Measurements from ENCODE around the gene MNAT1. TPM values are rescaled to one million over a fixed set of nuclear protein-coding genes. Genes with fewer than 3 reads are reported as not detected.

MNAT1 gene
- total and polyA plus RNA-seq, 3 donors from 2014 or later = 17.3 to 39.9 (median 36.0) TPM

GRCh38 chr14:60980811-60981632, 246.5 kb downstream of the MNAT1 start, which contains the start of the genes SLC38A6 and TRMT5:
TSS of gene SLC38A6 (plus strand) at chr14:60981245. CDS start at chr14:60981278, 33 bp downstream.
TSS of gene TRMT5 (minus strand) at chr14:60981079. CDS start at chr14:60980973, 106 bp downstream.
- H3K36me3 ChIP-seq (ENCODE audit: low read depth, missing control alignments) = no peaks in the 10 kb centered on the region
- no peaks in the 10 kb centered on the region for H3K4me1 ChIP-seq
- peak; percentile 97 for DNase-seq
- peak within 1 kb of the TSS; percentile 76 to 80 for H3K4me3 ChIP-seq
- no peak for TF ChIP-seq POLR2A (IDR thresholded peaks at IDR 0.05)
- peak in 1 of 3 experiments; percentile 12 for TF ChIP-seq CTCF (IDR thresholded peaks at IDR 0.05)
- WGBS, 2 donors = 0 to 1% methylated on average over 37 to 53 of the region's 59 CpGs
- intact Hi-C loops (cut with DNase I; ENCODE audit: low total_unique reads) = no loop called here
- peak within 1 kb of the TSS; percentile 71 to 90 for H3K27ac ChIP-seq
- H3K27me3 ChIP-seq = no peaks in the 10 kb centered on the region
- H3K9me3 ChIP-seq = no peaks in the 10 kb centered on the region

- no peaks in the 10 kb centered on the region for H3K27me3 ChIP-seq
- H3K36me3 ChIP-seq (ENCODE audit: low read depth, missing control alignments) = no peaks in the 10 kb centered on the region
- H3K27ac ChIP-seq = peak overlapping the region; percentile 71 to 90
- no peaks in the 10 kb centered on the region for H3K9me3 ChIP-seq
- WGBS, 2 donors = 7 to 9% methylated on average over 12 of the region's 12 CpGs
- no peaks in the 10 kb centered on the region for H3K4me1 ChIP-seq
- intact Hi-C loops (cut with DNase I; ENCODE audit: low total_unique reads) = no loop called here
- TF ChIP-seq CTCF (IDR thresholded peaks at IDR 0.05) (no peak), POLR2A (IDR thresholded peaks at IDR 0.05) (no peak)
- peak; percentile 16 for DNase-seq
- H3K4me3 ChIP-seq = peak overlapping the region; percentile 76 to 80
Measured at GRCh38 chr14:60981633-60982455, 247.3 kb downstream of the MNAT1 start.

- no peak overlapping the region for H3K27ac ChIP-seq
- H3K4me1 ChIP-seq = no peaks in the 10 kb centered on the region
- no peaks in the 10 kb centered on the region for H3K36me3 ChIP-seq (ENCODE audit: low read depth, missing control alignments)
- intact Hi-C loops (cut with DNase I; ENCODE audit: low total_unique reads) = no loop called here
- H3K4me3 ChIP-seq = no peak overlapping the region
- H3K27me3 ChIP-seq = no peaks in the 10 kb centered on the region
- WGBS, 2 donors = 94 to 100% methylated on average over 1 of the region's 1 CpG
- no peak for DNase-seq
- no peaks in the 10 kb centered on the region for H3K9me3 ChIP-seq
- TF ChIP-seq POLR2A (IDR thresholded peaks at IDR 0.05) (no peak), CTCF (IDR thresholded peaks at IDR 0.05) (no peak)
Measured at GRCh38 chr14:60984196-60984595, 249.6 kb downstream of the MNAT1 start.

- Histone ChIP-seq H3K27ac (no peak overlapping the region), H3K9me3 (no peaks in the 10 kb centered on the region), H3K36me3 (ENCODE audit: low read depth, missing control alignments) (no peaks in the 10 kb centered on the region), H3K4me3 (no peak overlapping the region), H3K4me1 (no peaks in the 10 kb centered on the region), H3K27me3 (no peaks in the 10 kb centered on the region)
- DNase-seq = no peak
- TF ChIP-seq POLR2A (IDR thresholded peaks at IDR 0.05) (no peak), CTCF (IDR thresholded peaks at IDR 0.05) (no peak)
- intact Hi-C loops (cut with DNase I; ENCODE audit: low total_unique reads) = no loop called here
- 93 to 95% methylated on average over 2 of the region's 2 CpGs for WGBS, 2 donors
Measured at GRCh38 chr14:60986500-60986899, 251.9 kb downstream of the MNAT1 start.

Data from testis (tissue), 3 donors.